DND-41 (cell line): ENCODE measurements around the gene GORASP1.

Source experiments
- ATAC-seq: fragments of 200-7000 bp; cut with Tn5 transposase; 3 replicates; pipeline ENCODE4 v1.9.1; 2021; ENCODE audit warnings: low read depth; ENCODE audit not compliant: insufficient read depth
- DNase-seq: peaks from one replicate; pipeline ENCODE4 v3.0.0-alpha.2; 2020
- H2AFZ ChIP-seq: 2 replicates; pipeline ENCODE4 v1.6.0; 2012; ENCODE audit warnings: low read depth, low read length
- H3K27ac ChIP-seq: 2 replicates; pipeline ENCODE4 v1.5.1; 2012; ENCODE audit warnings: low read length, inconsistent platforms
- H3K27me3 ChIP-seq: fragments of 200-600 bp; sonication (generic); 2 replicates; pipeline ENCODE4 v1.6.0; 2012; ENCODE audit warnings: low read length, mild to moderate bottlenecking, inconsistent platforms; ENCODE audit not compliant: insufficient read depth, poor library complexity
- H3K36me3 ChIP-seq: 2 replicates; pipeline ENCODE4 v1.5.1; 2012; ENCODE audit warnings: low read length, inconsistent platforms; ENCODE audit not compliant: insufficient read depth
- H3K4me1 ChIP-seq: 2 replicates; pipeline ENCODE4 v1.5.1; 2012; ENCODE audit warnings: mild to moderate bottlenecking, low read length; ENCODE audit not compliant: insufficient read depth
- H3K4me2 ChIP-seq: 2 replicates; pipeline ENCODE4 v1.6.0; 2012; ENCODE audit warnings: mild to moderate bottlenecking, moderate library complexity, low read length, inconsistent platforms; ENCODE audit not compliant: insufficient read depth
- H3K4me3 ChIP-seq, 2 experiments: fragments of 200-600 bp in 1 of 2; shearing (Covaris generic) in 1 of 2; 2 replicates each; pipeline ENCODE4 v1.5.1; 2012 to 2016; ENCODE audit warnings: inconsistent platforms in 2 of 2, low read length in 2 of 2, mild to moderate bottlenecking in 2 of 2, low read depth in 1 of 2, moderate library complexity in 1 of 2
- H3K79me2 ChIP-seq: 2 replicates; pipeline ENCODE4 v1.6.0; 2012; ENCODE audit warnings: low read length, inconsistent platforms; ENCODE audit not compliant: insufficient read depth
- H3K9ac ChIP-seq: 2 replicates; pipeline ENCODE4 v1.6.0; 2012; ENCODE audit warnings: low read depth, mild to moderate bottlenecking, inconsistent platforms, low read length, moderate library complexity
- H3K9me3 ChIP-seq: 2 replicates; pipeline ENCODE4 v1.5.1; 2012; ENCODE audit warnings: low read length, moderate library complexity, mild to moderate bottlenecking, inconsistent platforms; ENCODE audit not compliant: insufficient read depth, severe bottlenecking
- H4K20me1 ChIP-seq: 2 replicates; pipeline ENCODE4 v1.6.0; 2012; ENCODE audit warnings: low read length; ENCODE audit not compliant: insufficient read depth
- EZH2 ChIP-seq: IDR thresholded peaks from 3 replicates; pipeline ENCODE4 v1.6.1; 2012; ENCODE audit warnings: borderline replicate concordance, low read depth, mild to moderate bottlenecking, moderate library complexity, low read length, inconsistent platforms; ENCODE audit not compliant: severe bottlenecking
- TF ChIP-seq, protein P1 (sequence below): IDR thresholded peaks from 2 replicates; pipeline ENCODE4 v1.5.1; 2012; ENCODE audit warnings: borderline replicate concordance, low read length, moderate library complexity, mild to moderate bottlenecking; ENCODE audit not compliant: poor library complexity, severe bottlenecking; ENCODE audit errors: extremely low read depth

Gene GORASP1

DNA sequence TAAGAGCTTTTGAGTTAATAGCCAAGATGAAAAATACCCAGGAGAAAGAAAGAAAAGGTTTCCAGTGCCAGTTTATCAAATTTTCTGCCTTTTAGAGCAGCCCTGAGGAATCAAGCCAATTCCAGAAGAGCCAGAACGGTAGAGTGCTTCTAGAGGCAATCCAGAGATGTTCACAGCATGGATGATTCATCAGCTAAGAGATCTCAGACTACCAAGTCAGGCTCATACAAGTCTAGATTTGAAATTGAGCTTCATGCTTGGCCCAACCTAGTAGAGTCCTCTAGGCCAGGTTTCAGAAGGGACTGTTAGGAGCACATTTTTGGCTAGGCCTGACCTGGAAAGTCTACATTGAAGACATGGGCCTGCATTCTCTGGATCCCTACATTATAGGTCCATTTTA lies 40.1 kb downstream of the GORASP1 start:
- H3K4me3 ChIP-seq: no peak overlapping the region
- no peaks in the 10 kb centered on the region; the same call in 1 of the 2 replicates for H4K20me1 ChIP-seq
- peaks cover 22% of the 10 kb centered on the region for H3K79me2 ChIP-seq
- DNase-seq (no peak), ATAC-seq (no peak)
- H3K4me2 ChIP-seq: no peak overlapping the region
- H3K9ac ChIP-seq: no peak overlapping the region
- no peaks in the 10 kb centered on the region for H3K4me1 ChIP-seq
- TF ChIP-seq, protein P1, sequence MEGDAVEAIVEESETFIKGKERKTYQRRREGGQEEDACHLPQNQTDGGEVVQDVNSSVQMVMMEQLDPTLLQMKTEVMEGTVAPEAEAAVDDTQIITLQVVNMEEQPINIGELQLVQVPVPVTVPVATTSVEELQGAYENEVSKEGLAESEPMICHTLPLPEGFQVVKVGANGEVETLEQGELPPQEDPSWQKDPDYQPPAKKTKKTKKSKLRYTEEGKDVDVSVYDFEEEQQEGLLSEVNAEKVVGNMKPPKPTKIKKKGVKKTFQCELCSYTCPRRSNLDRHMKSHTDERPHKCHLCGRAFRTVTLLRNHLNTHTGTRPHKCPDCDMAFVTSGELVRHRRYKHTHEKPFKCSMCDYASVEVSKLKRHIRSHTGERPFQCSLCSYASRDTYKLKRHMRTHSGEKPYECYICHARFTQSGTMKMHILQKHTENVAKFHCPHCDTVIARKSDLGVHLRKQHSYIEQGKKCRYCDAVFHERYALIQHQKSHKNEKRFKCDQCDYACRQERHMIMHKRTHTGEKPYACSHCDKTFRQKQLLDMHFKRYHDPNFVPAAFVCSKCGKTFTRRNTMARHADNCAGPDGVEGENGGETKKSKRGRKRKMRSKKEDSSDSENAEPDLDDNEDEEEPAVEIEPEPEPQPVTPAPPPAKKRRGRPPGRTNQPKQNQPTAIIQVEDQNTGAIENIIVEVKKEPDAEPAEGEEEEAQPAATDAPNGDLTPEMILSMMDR: no peak
- TF ChIP-seq EZH2: no peak
- peaks cover 54% of the 10 kb centered on the region for H3K36me3 ChIP-seq
- H2AFZ ChIP-seq: no peak overlapping the region
- H3K27me3 ChIP-seq: no peaks in the 10 kb centered on the region
- H3K27ac ChIP-seq: no peak overlapping the region
- H3K9me3 ChIP-seq: no peaks in the 10 kb centered on the region

DNA sequence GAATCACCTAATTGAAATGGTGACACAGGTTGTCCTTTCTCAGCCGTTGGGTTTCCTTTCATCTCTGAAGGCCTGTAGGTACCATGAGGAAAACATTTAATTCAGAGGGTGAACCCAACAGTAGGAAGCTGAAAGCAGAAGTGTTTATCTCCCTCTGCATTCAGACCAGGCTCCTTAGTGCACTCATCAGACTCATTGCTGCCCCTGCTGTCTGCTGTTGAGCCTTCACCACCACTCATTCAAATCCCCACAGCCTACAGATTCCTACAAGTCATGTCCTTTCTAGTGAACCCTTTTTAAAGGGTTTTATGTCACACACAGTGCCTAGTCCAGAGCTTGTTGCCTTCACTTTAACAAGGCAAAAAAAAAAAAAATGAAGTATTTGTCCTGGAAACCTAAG lies 42.2 kb downstream of the GORASP1 start:
- no peak overlapping the region for H2AFZ ChIP-seq
- H3K4me1 ChIP-seq: no peaks in the 10 kb centered on the region
- ATAC-seq (peak; percentile 88), DNase-seq (peak; percentile 22)
- H3K9me3 ChIP-seq: no peaks in the 10 kb centered on the region
- no peak overlapping the region for H3K4me3 ChIP-seq
- no peaks in the 10 kb centered on the region; the same call in 1 of the 2 replicates for H4K20me1 ChIP-seq
- H3K79me2 ChIP-seq: peaks cover 30% of the 10 kb centered on the region
- H3K27ac ChIP-seq: no peak overlapping the region
- H3K9ac ChIP-seq: no peak overlapping the region
- no peaks in the 10 kb centered on the region for H3K27me3 ChIP-seq
- no peak overlapping the region for H3K4me2 ChIP-seq
- TF ChIP-seq EZH2: no peak
- TF ChIP-seq, protein P1: peak; percentile 54
- H3K36me3 ChIP-seq: peaks cover 39% of the 10 kb centered on the region

DNA sequence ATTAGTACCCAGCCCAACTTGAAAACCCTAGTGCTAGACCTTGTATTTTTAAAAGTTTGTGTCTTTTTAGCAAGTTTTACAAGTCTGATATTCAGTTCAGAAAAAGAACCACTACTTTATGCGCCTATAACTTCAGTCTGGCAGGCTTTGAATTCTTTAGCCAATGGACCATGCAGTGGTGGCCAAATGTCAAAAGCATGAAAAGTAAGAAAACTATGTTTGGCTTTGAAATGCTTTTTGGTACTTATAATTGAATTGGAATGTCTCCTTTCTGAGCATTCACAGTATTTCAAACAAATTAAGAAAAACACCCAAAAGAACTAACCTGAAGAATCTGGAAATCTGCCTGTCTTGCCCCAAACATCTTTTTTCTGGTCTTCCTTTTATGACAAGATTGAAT lies 42.8 kb downstream of the GORASP1 start:
- H3K9me3 ChIP-seq: no peaks in the 10 kb centered on the region
- H4K20me1 ChIP-seq: no peaks in the 10 kb centered on the region; the same call in 1 of the 2 replicates
- no peak for TF ChIP-seq EZH2
- TF ChIP-seq, protein P1: no peak
- no peak overlapping the region for H3K27ac ChIP-seq
- ATAC-seq: no peak
- H3K79me2 ChIP-seq: peaks cover 34% of the 10 kb centered on the region
- peaks cover 34% of the 10 kb centered on the region for H3K36me3 ChIP-seq
- no peaks in the 10 kb centered on the region for H3K27me3 ChIP-seq
- H3K4me3 ChIP-seq: no peak overlapping the region
- DNase-seq: no peak
- no peak overlapping the region for H2AFZ ChIP-seq
- H3K4me2 ChIP-seq: no peak overlapping the region
- H3K9ac ChIP-seq: no peak overlapping the region
- no peaks in the 10 kb centered on the region for H3K4me1 ChIP-seq

DNA sequence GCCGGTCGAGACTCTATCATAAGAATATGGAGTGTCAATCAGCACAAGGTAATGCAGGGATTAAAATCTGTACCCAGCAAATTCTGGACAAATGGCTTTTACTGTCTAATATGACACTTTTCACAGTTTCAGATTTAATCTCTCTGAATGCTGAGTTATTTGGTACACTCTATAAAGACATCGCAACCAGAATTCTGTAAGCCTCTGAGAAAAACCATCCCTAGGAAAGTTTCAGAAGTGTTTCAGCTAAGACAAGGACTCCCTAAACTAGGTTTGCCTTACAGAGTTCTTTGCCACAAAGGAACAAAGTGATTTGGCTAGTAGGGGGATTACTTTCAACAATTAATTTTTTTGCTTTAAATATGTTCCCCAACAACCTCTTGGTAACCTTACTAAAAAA lies 44.3 kb downstream of the GORASP1 start:
- TF ChIP-seq, protein P1: no peak
- no peak for TF ChIP-seq EZH2
- no peak overlapping the region for H3K27ac ChIP-seq
- no peaks in the 10 kb centered on the region for H3K27me3 ChIP-seq
- peaks cover 46% of the 10 kb centered on the region for H3K79me2 ChIP-seq
- peaks cover 24% of the 10 kb centered on the region for H3K36me3 ChIP-seq
- no peak overlapping the region for H3K4me3 ChIP-seq
- no peak overlapping the region for H3K9ac ChIP-seq
- ATAC-seq: no peak
- no peak overlapping the region for H2AFZ ChIP-seq
- no peak overlapping the region for H3K4me2 ChIP-seq
- no peaks in the 10 kb centered on the region; the same call in 1 of the 2 replicates for H4K20me1 ChIP-seq
- no peak for DNase-seq
- no peaks in the 10 kb centered on the region for H3K9me3 ChIP-seq
- no peaks in the 10 kb centered on the region for H3K4me1 ChIP-seq
